Measurements from ENCODE around the gene CCK.

DNA sequence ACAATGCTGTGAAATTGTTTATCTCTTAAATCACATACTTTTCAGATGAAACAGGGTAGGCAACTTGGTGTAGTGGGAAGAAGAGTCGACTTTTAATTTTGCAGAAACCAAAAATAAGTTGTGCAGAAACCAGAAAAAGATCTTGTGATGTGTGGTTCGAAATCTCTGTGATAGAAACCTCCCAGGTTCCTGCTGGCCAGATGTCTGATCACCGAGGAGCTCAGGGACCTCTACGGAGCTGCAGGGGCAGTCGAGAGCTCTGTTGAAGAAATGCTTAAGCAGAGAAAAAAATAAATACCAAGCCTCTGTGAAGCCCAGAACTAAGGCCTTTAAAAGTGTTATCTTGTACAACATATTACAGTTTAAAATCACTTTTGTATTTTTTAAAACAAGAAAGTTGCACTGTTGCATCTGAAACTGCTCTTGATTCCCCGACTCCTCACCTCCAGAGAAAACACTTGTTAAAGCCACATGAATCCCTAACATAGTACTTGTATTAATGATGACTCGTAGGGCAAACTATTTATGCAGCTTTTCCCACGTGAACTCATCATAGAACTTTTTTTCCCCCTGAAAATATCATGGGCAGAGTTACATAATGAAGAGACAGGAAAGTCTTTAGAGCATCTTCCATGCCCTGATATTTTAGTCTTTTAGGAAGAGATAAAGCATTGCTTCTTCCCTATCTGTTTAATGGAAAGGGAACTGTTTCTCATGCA is 51.3 kb downstream of the CCK start:
- TF ChIP-seq, protein P1, sequence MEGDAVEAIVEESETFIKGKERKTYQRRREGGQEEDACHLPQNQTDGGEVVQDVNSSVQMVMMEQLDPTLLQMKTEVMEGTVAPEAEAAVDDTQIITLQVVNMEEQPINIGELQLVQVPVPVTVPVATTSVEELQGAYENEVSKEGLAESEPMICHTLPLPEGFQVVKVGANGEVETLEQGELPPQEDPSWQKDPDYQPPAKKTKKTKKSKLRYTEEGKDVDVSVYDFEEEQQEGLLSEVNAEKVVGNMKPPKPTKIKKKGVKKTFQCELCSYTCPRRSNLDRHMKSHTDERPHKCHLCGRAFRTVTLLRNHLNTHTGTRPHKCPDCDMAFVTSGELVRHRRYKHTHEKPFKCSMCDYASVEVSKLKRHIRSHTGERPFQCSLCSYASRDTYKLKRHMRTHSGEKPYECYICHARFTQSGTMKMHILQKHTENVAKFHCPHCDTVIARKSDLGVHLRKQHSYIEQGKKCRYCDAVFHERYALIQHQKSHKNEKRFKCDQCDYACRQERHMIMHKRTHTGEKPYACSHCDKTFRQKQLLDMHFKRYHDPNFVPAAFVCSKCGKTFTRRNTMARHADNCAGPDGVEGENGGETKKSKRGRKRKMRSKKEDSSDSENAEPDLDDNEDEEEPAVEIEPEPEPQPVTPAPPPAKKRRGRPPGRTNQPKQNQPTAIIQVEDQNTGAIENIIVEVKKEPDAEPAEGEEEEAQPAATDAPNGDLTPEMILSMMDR (IDR thresholded peaks at IDR 0.05; ENCODE audit: poor library complexity, severe bottlenecking), result no peak
- no peak for TF ChIP-seq RAD21 (conservative IDR thresholded peaks at IDR 0.05)
- no peak for TF ChIP-seq TAF1 (IDR thresholded peaks at IDR 0.05; ENCODE audit: low read depth)
- no peak for TF ChIP-seq POLR2AphosphoS5 (IDR thresholded peaks at IDR 0.05)
- no peak for TF ChIP-seq EP300 (conservative IDR thresholded peaks at IDR 0.05; ENCODE audit: poor library complexity, severe bottlenecking)
- TF ChIP-seq EZH2 (IDR thresholded peaks at IDR 0.05; ENCODE audit: borderline replicate concordance, insufficient read depth, low read length, poor library complexity, severe bottlenecking), result no peak
- TF ChIP-seq, protein P2, sequence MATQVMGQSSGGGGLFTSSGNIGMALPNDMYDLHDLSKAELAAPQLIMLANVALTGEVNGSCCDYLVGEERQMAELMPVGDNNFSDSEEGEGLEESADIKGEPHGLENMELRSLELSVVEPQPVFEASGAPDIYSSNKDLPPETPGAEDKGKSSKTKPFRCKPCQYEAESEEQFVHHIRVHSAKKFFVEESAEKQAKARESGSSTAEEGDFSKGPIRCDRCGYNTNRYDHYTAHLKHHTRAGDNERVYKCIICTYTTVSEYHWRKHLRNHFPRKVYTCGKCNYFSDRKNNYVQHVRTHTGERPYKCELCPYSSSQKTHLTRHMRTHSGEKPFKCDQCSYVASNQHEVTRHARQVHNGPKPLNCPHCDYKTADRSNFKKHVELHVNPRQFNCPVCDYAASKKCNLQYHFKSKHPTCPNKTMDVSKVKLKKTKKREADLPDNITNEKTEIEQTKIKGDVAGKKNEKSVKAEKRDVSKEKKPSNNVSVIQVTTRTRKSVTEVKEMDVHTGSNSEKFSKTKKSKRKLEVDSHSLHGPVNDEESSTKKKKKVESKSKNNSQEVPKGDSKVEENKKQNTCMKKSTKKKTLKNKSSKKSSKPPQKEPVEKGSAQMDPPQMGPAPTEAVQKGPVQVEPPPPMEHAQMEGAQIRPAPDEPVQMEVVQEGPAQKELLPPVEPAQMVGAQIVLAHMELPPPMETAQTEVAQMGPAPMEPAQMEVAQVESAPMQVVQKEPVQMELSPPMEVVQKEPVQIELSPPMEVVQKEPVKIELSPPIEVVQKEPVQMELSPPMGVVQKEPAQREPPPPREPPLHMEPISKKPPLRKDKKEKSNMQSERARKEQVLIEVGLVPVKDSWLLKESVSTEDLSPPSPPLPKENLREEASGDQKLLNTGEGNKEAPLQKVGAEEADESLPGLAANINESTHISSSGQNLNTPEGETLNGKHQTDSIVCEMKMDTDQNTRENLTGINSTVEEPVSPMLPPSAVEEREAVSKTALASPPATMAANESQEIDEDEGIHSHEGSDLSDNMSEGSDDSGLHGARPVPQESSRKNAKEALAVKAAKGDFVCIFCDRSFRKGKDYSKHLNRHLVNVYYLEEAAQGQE (IDR thresholded peaks at IDR 0.05; ENCODE audit: borderline replicate concordance), result no peak
- no peak for TF ChIP-seq SMC3 (conservative IDR thresholded peaks at IDR 0.05; ENCODE audit: poor library complexity)
- TF ChIP-seq MXI1 (conservative IDR thresholded peaks at IDR 0.05; ENCODE audit: poor library complexity, severe bottlenecking), result no peak
